GM12878 (cell line): ENCODE data around the gene RPS16.

Experiments
- CTCF ChIP-seq, 3 experiments: IDR thresholded peaks in 2 of 3; conservative IDR thresholded peaks in 1 of 3; 2 replicates each; pipeline ENCODE4 v1.5.1; 2011; ENCODE audit warnings: low read depth in 3 of 3, low read length in 3 of 3, mild to moderate bottlenecking in 3 of 3, control low read depth in 2 of 3, moderate library complexity in 2 of 3, inconsistent platforms in 1 of 3, mixed read lengths in 1 of 3; ENCODE audit not compliant: control insufficient read depth in 2 of 3, insufficient read depth in 1 of 3; ENCODE audit errors: extremely low read depth in 1 of 3
- EZH2 ChIP-seq: IDR thresholded peaks from 2 replicates; pipeline ENCODE4 v1.6.1; 2012; ENCODE audit warnings: low read depth, mild to moderate bottlenecking, control low read depth, inconsistent platforms, low read length, borderline replicate concordance; ENCODE audit not compliant: control insufficient read depth
- JUND ChIP-seq: IDR thresholded peaks from 2 replicates; pipeline ENCODE4 v1.6.1; 2012; ENCODE audit warnings: low read depth, mild to moderate bottlenecking, low read length, improper control_type of control experiment, moderate library complexity
- KDM1A ChIP-seq: fragments of 200-600 bp; sonication (generic); IDR thresholded peaks from 2 replicates; pipeline ENCODE4 v1.6.1; 2016; ENCODE audit warnings: borderline replicate concordance

- TF ChIP-seq CTCF (IDR thresholded peaks at IDR 0.05 in 2 of 3, conservative IDR thresholded peaks at IDR 0.05 in 1 of 3; ENCODE audit: control insufficient read depth in 2 of 3, extremely low read depth in 1 of 3, insufficient read depth in 1 of 3, low read depth in 3 of 3, low read length in 3 of 3) (no peak), JUND (no peak), KDM1A (no peak), EZH2 (no peak)
Observed at GRCh38 chr19:39428283-39429112, 7.3 kb downstream of the RPS16 start.
